AG04450 (cell line): Measurements from ENCODE around the gene CLNK. TPM values are rescaled to one million over a fixed set of nuclear protein-coding genes. Genes with fewer than 3 reads are reported as not detected.

Source experiments
- CTCF ChIA-PET: fragments of 300-600, 350-600 bp; formaldehyde crosslinking; extraction: SDS; loops from one replicate; lab custom pipeline; 2022; ENCODE audit warnings: antibody characterized with exemption, inconsistent platforms; lab: Charles Lee
- POLR2A ChIA-PET: fragments of 350-600 bp; formaldehyde crosslinking; extraction: SDS; loops from one replicate; lab custom pipeline; 2021; ENCODE audit warnings: antibody characterized with exemption, inconsistent platforms; lab: Yijun Ruan, JAX
- DNase-seq: peaks from one replicate; pipeline ENCODE4 v3.0.0-alpha.2; 2011; ENCODE audit warnings: low read depth, low spot score
- H3K27ac ChIP-seq: one replicate; pipeline ENCODE4 v1.5.1; 2012; ENCODE audit warnings: low read depth, low read length, control low read depth
- H3K27me3 ChIP-seq: one replicate; pipeline ENCODE4 v1.6.0; 2012; ENCODE audit warnings: low read length; ENCODE audit not compliant: control insufficient read depth, insufficient read depth
- H3K4me3 ChIP-seq: 2 replicates; pipeline ENCODE4 v1.5.1; 2011; ENCODE audit warnings: mild to moderate bottlenecking, low read depth, low read length, control low read depth
- H3K9me3 ChIP-seq: 2 replicates; pipeline ENCODE4 v1.5.1; 2012; ENCODE audit warnings: low read length; ENCODE audit not compliant: control insufficient read depth, insufficient read depth
- CTCF ChIP-seq: IDR thresholded peaks from 2 replicates; pipeline ENCODE4 v1.5.1; 2011; ENCODE audit warnings: low read depth, low read length, control low read depth, inconsistent platforms
- polyA minus RNA-seq: library from RNA; depleted of rRNA, polyadenylated mRNA; stranded (reverse); fragments of >200 nt; gene quantifications from 2 replicates; pipeline ENCODE4 v1.2.3, GENCODE V29; 2011; rRNA and poly(A)+ RNA removed
- polyA plus RNA-seq: library from polyadenylated mRNA; depleted of rRNA; stranded (reverse); fragments of >200 nt; gene quantifications from 2 replicates; pipeline ENCODE4 v1.2.3, GENCODE V29; 2011; rRNA removed

Gene CLNK, protein sequence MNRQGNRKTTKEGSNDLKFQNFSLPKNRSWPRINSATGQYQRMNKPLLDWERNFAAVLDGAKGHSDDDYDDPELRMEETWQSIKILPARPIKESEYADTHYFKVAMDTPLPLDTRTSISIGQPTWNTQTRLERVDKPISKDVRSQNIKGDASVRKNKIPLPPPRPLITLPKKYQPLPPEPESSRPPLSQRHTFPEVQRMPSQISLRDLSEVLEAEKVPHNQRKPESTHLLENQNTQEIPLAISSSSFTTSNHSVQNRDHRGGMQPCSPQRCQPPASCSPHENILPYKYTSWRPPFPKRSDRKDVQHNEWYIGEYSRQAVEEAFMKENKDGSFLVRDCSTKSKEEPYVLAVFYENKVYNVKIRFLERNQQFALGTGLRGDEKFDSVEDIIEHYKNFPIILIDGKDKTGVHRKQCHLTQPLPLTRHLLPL
- not detected in 2 replicates for polyA plus RNA-seq
- not detected in 2 replicates for polyA minus RNA-seq

DNA sequence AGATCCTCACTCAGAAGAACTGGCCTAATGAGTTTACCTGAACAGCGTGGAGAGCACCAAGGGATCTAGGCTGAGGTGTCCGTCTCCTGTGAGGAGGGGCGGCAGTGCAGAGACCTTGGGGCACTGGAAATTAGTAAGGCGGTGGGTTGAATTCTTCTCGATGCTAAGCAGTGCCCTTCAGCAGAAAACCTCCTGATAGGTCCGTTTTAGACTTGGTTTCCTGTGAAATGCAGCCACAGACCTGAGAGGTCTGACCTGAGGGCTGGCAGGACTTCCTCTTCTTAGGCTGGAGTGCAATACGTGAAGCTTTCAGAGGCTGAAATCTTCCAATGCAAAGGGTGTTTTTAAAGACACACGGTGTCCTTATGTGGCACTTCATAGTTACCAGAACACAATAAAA, at the start of gene CLNK:
CLNK (minus strand) TSS at position 138 of the 400 bp plus-strand sequence. CDS start 16,899 bp downstream, outside the sequence.
- H3K9me3 ChIP-seq: no peaks in the 10 kb centered on the region
- POLR2A ChIA-PET: no interaction called here
- no peak within 1 kb of the TSS for H3K27ac ChIP-seq
- no peaks in the 10 kb centered on the region for H3K27me3 ChIP-seq
- CTCF ChIA-PET: no interaction called here
- no peak for TF ChIP-seq CTCF
- DNase-seq: no peak
- no peak within 1 kb of the TSS for H3K4me3 ChIP-seq

DNA sequence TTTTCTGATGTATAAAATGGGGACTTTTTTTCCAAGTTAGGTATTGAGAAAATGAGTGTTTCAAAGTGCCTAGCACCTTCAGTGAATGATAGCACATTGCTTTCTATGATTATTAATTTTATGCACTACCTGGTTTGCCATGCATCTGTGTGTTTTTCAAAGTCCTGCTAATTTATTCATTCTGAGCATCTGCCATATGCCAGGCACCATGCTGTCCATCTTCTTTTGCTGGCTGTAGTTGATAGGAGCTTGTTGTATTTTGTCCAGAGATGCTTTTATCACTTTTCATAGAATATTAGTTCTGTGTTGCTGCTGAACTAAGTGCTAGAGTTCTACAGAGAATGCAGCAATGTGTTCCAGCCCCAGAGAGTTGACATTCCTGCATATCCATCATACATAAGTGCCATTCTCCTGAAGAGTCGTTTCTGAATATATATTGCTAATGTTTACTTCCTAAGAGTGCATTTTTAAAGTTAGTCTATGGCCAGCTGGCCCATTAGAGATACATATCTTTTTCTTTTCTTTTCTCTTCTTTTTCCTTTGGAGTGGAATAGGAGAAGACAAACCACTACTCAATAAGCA, 49.0 kb upstream of the CLNK start:
- Histone ChIP-seq H3K4me3 (no peak overlapping the region), H3K9me3 (no peaks in the 10 kb centered on the region), H3K27me3 (peaks cover 5% of the 10 kb centered on the region), H3K27ac (no peak overlapping the region)
- no peak for DNase-seq
- POLR2A ChIA-PET: no interaction called here
- CTCF ChIA-PET: no interaction called here
- TF ChIP-seq CTCF: no peak

DNA sequence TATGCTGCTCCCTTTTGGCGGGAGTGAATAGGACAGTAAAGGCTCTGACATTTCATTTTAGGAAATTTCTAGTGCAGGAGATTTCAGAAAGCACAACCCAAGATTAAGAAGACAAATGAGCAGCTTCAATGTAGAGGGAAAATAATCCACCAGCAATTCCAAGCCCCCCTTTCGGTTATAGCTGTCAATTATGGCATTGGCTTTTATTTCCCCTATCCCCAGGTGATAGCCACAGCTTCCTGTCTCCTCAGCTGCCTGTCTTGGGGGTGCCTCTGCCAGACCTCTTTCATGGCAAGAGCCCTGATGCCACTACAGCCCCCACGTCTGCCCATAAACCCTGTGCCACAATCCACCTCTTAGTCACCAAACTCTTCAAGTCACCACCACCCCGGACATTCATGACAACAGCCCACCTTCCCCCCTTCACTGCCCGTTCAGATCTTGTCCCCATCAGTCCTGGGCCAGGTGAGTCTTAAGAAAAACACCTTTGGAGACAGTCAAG, 48.4 kb upstream of the CLNK start:
- Histone ChIP-seq H3K27me3 (peaks cover 5% of the 10 kb centered on the region), H3K9me3 (no peaks in the 10 kb centered on the region), H3K27ac (no peak overlapping the region), H3K4me3 (no peak overlapping the region)
- POLR2A ChIA-PET: no interaction called here
- CTCF ChIA-PET: no interaction called here
- TF ChIP-seq CTCF: no peak
- DNase-seq: no peak

GRCh38 chr4:10732235-10732913, 47.8 kb upstream of the CLNK start:
- ChIA-PET POLR2A (no interaction called here), CTCF (no interaction called here)
- no peak overlapping the region for H3K4me3 ChIP-seq
- no peak for DNase-seq
- no peak for TF ChIP-seq CTCF
- no peaks in the 10 kb centered on the region for H3K9me3 ChIP-seq
- peaks cover 5% of the 10 kb centered on the region for H3K27me3 ChIP-seq
- H3K27ac ChIP-seq: no peak overlapping the region
